SW 1271 (cell line): ENCODE measurements around the gene KIF26B.
A peak's percentile ranks its signal among the peaks of the same experiment; 100 is the strongest.
"Not testable (repeated sequence)": the region's sequence is repeated elsewhere in the genome, so short reads cannot be mapped to it uniquely, and the experiment has no call there.

Experiments
- DNase-seq, 2 experiments: peaks; one replicate each; lab custom pipeline; 2025; lab: John Stamatoyannopoulos, UW

The KIF26B gene

GRCh38 chr1:245700631-245701030, 545.8 kb downstream of the KIF26B start:
- no peak for DNase-seq

GRCh38 chr1:245701631-245702030, 546.8 kb downstream of the KIF26B start:
- no peak for DNase-seq

DNA sequence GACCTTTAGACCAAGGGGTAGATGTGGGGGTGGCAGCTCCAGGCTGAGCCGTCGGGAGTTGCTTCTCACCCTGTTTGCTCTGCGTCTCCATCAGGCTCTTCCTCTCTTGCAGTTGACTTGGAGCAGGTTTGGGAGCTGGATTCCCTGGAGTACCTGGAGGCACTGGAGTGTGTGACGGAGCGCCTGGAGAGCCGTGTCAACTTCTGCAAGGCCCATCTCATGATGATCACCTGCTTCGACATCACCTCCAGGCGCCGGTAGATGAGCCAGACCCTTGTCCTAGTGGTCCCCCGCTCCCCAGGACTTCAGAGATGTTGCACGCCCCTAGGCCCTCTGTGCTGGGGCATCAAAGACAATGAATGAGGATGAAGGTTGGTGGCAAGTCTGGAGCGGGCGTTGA, 547.6 kb downstream of the KIF26B start:
- DNase-seq: no peak

DNA sequence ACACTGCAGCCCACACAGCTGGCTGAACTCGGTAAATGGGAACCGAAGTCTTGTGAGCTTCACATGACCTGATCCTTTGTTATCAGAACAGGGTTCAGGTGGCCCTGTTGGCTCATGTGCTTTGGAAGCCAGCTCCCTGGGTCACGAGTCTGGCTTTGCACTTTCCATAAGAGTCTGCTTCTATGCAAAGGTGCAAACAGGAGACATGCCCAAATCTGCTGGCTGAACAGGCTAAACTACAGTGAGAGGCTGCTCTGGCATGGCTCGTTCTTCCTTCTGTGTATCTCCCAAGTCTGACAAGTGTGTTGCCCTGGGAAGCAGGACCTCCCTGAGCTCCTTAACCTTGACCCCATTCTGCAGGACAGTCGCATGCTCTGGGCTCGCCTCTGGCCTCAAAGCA, 549.6 kb downstream of the KIF26B start:
- no peak for DNase-seq

DNA sequence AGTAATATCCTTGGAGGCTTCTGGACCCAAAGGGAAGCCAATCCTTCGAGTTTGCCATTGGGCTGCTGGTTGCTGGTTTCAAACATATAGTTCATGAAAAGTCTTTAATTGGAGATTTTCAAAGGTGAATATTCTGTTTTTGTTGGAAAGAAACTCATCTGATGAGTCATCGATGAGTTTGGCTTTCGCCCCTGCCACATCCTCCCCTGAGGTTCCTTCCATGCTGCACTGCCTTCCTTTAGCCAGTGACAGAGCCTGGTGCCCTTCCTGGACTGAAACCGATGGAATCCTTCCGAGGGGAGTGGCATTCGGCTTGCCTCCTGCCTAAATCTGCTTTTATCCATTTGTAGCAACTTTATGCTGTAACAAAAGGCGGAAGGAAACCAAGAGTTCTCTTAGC, 550.0 kb downstream of the KIF26B start:
- DNase-seq: no peak

DNA sequence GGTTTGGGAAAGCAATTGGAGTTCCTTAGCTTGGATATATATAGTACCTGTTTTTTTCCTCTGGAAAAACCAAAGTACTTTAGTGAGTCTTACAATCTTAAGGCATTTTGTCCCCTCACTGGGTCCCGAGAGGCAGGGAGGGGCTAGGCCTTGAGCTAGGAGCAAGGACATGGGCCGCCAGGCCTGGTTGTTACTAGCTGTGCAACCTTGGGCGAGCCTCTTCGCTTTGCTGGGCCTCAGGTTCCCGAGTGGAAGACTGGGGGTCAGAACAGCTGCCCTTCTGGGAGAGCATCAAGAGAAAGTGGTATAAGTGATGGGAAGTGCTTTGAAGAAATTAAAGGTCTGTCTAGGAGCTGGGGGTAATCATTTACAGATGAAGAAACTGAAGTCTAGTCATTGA, 553.2 kb downstream of the KIF26B start:
- DNase-seq: no peak

DNA sequence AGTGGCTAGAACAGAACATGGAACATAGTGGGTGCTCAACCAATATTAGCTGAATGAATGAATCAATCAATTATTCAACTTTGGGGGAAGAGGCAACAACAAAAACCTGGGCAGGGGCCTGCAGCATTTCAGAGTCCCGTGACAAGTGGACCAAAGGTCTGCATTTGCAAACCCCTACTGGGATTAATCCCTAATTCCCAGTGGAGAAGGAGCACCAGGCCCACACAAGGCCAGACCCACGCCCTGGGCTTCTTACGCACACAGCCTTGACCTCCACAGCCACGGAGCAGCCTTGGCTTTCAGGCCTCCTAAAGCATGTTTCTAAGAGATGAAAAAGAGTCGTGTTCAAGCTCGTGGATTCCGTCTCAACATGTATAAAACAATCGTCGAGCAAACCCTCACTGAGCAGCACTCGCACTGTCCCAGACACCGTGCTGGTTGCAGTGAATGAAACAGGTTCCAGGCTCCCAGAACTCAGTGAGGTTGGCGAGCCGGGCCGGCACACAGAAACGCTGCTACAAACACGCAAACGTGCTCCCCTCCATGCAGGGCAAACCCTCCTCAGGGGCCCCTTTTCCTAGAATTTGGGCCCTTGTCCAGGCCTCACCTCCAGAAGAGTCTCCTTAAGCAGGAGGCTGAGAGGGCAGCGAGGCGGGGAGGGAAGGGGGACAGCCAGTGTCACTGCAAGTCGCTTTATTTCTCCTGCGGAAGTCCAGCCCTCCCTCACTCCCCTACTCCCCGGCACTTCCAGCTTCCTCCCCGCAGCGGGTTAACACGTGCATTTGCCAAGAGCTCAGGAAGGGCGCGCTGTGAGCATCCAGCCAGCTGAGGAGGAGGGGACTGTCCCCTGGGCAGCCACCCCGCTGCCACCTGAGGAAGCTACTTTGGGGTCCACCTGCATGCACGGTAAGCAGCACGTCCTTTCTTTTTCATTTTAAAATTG, 556.4 kb downstream of the KIF26B start:
- no peak for DNase-seq

GRCh38 chr1:245714027-245714426, 559.2 kb downstream of the KIF26B start:
- not testable (repeated sequence) for DNase-seq

DNA sequence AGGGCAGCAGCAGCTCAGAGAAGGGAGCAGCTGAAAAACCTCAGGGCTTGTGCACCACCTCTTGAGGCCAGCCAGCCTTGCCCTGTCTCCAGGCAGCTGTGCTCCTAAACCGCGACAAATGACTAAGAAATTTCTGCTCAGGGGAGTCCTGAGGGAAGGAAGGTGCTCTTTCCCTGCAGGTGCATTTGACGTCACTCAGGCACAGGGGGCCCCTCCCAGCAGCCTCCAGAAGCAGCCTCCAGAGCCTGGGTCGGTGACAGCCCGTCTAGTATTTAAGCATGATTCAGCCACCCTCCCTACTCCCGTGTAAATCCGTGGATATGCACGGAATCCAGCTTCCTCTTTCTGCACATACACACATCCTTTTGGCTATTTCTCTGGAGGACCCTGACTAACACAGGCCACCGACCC, 560.5 kb downstream of the KIF26B start:
- DNase-seq: no peak

DNA sequence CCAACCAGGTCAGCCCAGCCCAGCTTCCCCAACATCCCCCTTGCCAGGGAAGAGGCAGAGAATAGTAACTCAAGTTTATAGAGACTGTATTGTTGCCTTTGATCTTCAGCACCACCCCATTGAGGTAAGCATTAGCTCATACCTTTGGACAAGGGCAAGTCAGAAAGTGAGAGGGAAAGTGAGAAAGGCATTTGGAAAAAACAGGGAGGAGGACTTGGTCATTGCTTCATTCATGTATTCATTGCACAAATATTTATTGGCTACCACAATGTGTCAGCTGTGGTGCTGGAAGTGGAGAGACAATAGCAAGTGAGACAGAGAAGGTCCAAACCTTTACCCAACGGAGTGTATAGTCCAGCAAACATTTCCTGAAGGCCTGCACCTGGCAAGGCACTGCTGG, 561.2 kb downstream of the KIF26B start:
- DNase-seq: peak; percentile 23 to 30

DNA sequence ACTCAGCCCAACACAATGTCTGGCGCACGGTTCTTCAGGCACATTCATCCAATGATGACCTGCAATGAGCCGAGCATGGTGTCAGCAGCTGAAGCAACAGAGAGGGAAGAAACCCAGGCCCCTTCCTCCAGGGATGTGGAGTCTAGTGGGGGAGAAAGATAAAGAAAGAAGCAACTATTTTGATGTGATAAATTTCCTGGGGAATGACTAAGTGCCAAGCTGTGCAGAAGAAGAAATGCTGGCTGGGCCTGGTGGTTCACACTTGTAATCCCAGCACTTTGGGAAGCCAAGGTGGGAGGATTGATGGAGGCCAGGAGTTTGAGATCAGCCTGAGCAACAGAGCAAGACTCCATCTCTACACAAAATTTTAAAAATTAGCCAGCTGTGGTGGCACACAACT, 561.8 kb downstream of the KIF26B start:
- DNase-seq: no peak

DNA sequence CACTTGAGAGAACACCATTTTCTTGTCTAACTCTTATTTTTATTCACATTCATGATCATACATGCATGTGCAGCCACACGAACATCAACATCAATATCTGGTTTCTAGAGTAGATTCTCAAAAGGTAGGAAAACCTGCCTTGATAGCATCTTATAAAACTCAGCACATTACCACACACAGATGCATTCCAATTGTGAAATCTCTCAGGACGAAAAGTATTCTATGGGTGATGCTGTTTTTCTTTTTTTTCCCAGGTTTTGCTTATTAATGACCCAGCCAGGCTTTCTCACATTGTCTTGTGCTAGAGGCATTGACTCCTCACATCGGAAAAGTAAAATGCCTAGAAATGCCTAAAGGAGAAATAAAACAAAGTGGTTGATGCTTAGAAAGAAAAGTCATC, 562.8 kb downstream of the KIF26B start:
- DNase-seq: no peak

- no peak for DNase-seq
These were observed 563.3 kb downstream of the KIF26B start for GRCh38 chr1:245718123-245718522.

DNA sequence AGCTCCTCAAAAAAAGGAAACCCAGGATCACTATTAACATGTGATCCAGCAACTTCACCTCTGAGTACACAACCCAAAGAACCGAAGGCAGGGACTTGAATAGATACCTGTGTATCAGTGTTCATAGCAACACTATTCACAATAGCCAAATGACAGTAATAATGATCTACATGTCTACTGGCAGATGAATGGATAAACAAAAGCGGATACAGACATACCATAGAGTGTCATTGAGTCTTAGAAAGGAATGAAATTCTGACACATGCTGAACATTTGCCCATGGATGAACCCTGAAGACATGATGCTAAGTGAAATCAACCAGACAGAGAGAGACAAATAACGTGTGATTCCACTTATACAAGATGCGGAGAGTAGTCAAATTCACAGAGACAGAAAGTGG, 564.2 kb downstream of the KIF26B start:
- DNase-seq: no peak

DNA sequence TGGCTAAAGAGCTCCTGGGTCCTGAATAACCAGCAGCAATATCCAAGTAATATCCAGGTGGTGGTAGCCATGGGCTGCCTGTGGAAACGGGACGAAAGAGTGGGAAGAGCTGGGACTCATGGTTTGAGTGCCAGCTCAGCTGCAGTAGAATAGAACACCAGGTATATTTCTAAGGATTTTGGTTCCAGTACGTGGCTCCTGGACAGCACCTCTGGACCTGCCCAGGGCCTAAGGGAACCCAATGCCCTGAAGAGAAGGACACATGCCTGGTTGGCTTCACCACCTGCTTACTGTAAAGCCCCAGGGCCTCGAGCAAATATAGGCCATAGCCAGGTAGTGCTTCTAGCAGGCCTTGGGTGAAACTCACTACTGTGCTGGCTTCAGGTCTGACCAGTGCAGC, 566.7 kb downstream of the KIF26B start:
- no peak for DNase-seq

DNA sequence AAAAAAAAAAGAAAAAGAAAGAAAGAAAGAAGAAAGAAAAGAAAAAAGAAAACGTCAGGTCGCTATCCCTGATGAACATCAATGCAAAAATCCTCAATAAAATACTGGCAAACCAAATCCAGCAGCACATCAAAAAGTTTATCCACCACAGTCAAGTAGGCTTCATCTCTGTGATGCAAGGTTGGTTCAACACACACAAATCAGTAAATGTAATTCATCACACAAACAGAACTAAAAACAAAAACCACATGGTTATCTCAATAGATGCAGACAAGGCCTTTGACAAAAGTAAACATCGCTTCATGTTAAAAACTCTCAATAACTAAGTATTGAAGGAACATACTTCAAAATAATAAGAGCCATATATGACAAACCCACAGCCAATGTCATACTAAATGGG, 573.2 kb downstream of the KIF26B start:
- not testable (repeated sequence) for DNase-seq

DNA sequence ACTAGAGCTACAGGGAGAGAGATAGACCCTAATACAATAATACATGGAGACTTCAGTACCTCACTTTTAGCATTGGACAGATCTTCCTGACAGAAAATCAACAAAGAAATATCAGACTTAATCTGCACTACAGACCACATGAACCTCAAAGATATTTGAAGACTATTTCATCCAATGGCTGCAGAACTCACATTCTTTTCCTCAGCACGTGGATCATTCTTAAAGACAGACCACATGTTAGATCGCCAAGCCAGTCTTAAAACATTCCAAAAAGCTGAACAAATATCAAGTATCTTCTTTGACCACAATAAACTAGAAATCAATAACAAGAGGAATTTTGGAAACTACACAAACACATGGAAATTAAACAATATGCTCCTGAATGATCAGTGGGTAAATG, 576.0 kb downstream of the KIF26B start:
- no peak for DNase-seq

DNA sequence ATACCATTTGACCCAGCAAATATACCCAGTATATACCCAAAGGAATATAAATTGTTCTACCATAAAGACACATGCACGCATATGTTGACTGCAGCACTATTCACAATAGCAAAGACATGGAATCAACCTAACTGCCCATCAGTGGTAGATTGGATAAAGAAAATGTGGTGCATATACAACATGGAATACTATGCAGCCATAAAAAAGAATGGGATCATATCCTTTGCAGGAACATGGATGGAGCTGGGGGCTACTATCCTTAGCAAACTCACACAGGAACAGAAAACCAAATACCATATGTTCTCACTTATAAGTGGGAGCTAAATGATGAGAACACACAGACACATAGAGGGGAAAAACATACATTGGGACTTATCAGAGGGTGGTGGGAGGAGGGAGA, 585.6 kb downstream of the KIF26B start:
- not testable (repeated sequence) for DNase-seq

DNA sequence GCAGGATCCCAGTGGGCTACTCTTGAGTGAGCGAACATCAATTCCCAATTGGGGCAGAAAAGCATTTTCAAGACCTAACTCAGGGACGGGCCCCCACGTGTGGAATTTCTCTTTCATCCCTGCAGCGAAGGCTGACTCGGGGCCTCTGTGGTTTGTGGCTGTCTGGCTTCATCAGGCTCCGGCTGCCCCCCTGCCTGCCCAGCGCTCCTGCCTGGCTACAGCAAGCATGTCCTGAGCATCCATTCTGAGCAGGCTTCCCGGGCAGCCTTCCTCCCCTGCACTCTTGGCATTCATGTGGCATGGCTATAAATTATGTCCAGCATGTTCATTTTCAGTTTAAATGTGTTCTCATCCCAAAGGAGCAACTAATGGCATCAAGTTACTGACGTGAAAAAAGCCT, 588.1 kb downstream of the KIF26B start:
- DNase-seq: no peak

DNA sequence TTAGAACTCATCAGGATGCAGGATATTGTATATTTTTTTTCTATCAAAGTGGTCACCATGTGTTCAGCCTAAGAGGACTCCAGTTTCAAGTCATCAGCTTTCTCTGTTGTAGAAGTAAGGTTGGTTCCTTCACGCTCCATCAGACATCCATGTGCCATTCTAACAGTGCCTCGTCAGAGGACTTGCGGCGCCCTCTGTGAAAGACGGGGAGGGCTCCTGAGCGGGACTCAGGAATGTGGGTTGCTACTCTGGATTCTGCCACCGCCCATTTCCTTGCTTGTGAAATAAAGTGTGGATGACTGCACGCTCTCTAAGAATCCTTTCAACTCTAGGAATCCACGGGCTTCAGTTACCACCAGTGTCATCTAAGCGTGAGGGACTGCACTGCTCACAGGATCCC, 593.5 kb downstream of the KIF26B start:
- DNase-seq: no peak

DNA sequence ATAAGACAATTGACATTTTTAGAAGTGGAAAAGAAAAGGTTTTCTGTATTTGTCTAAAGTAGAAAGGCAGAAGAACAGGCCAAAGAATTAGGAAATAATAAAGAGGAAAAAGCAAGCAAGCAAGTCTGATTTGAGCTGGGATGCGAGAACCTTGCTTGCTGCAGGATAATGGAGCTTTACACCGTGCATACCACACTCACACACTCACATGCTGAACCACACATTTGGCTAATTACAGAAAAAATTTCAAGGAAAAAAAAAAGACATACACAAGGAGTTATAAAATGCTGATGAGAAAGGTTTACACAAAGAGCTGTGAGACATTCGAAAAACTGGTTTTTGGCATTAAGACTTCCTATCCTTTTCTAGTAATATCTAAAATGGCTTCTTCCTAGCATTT, 593.9 kb downstream of the KIF26B start:
- no peak for DNase-seq

- DNase-seq: no peak
These were observed 594.3 kb downstream of the KIF26B start for GRCh38 chr1:245749053-245749452.

GRCh38 chr1:245750261-245750660, 595.5 kb downstream of the KIF26B start:
- DNase-seq: no peak

- DNase-seq: no peak
These were observed 596.3 kb downstream of the KIF26B start for GRCh38 chr1:245751116-245751515.
